Gastrocnemius medialis (tissue), 4 donors: Measurements from ENCODE around the gene FCRL1. TPM values are rescaled to one million over a fixed set of nuclear protein-coding genes. Genes with fewer than 3 reads are reported as not detected.

Source experiments
- ATAC-seq, 2 donors: fragments of 150-250 bp; one replicate each; pipeline ENCODE4 v1.9.1; 2016
- DNase-seq, 2 donors: peaks; one replicate each; pipeline ENCODE4 v3.0.0-alpha.2; 2019
- H3K27ac ChIP-seq, 4 donors: fragments of 200-600 bp; sonication (generic); 1 replicate in 1 of 4; 2 replicates in 3 of 4; pipeline ENCODE4 v1.5.1; 2016 to 2018; ENCODE audit warnings: mild to moderate bottlenecking in 2 of 4, moderate library complexity in 1 of 4
- H3K27me3 ChIP-seq, 3 donors: fragments of 200-600 bp; sonication (generic) in 2 of 3; 1 replicate in 1 of 3; 2 replicates in 2 of 3; pipeline versions ENCODE4 v1.5.1 to v1.6.0; 2016 to 2019; ENCODE audit warnings: mild to moderate bottlenecking in 1 of 3, moderate library complexity in 1 of 3
- H3K36me3 ChIP-seq, 2 donors: fragments of 200-600 bp; sonication (generic) in 1 of 2; one replicate each; pipeline ENCODE4 v1.5.1; 2017 to 2018
- H3K4me1 ChIP-seq, 2 donors: fragments of 200-600 bp; sonication (generic) in 1 of 2; one replicate each; pipeline ENCODE4 v1.5.1; 2016 to 2017; ENCODE audit warnings: mild to moderate bottlenecking in 2 of 2
- H3K4me3 ChIP-seq, 4 donors: fragments of 200-600 bp; sonication (generic) in 3 of 4; 1 replicate in 1 of 4; 2 replicates in 3 of 4; pipeline ENCODE4 v1.5.1; 2016 to 2019; ENCODE audit warnings: mild to moderate bottlenecking in 2 of 4
- H3K9me3 ChIP-seq, 3 donors: fragments of 200-600 bp; sonication (generic) in 2 of 3; 1 replicate in 1 of 3; 2 replicates in 2 of 3; pipeline ENCODE4 v1.5.1; 2016 to 2019
- CTCF ChIP-seq, 5 experiments: fragments of 450-650 bp in 3 of 5; fragments of 200-600 bp in 2 of 5; sonication (generic) in 2 of 5; IDR thresholded peaks in 4 of 5; conservative IDR thresholded peaks in 1 of 5; 1 replicate in 4 of 5; 2 replicates in 1 of 5; pipeline ENCODE4 v1.5.1; 2016 to 2019; ENCODE audit warnings: antibody characterized with exemption in 5 of 5, mild to moderate bottlenecking in 3 of 5, moderate library complexity in 3 of 5
- POLR2A ChIP-seq, 2 donors: fragments of 450-650 bp; IDR thresholded peaks; one replicate each; pipeline ENCODE4 v1.6.1; 2017; ENCODE audit warnings: antibody characterized with exemption in 2 of 2, mild to moderate bottlenecking in 2 of 2, moderate library complexity in 2 of 2
- in situ Hi-C, 4 donors: fragments of 200-750 bp; cut with MboI; loops; one replicate each; pipeline versions ENCODE4 v1.15.0 to v1.8.0; 2017; ENCODE audit warnings: low sequenced_read_pairs in 4 of 4
- intact Hi-C: fragments of 100-400 bp; cut with DNase I; formaldehyde crosslinking; loops from one replicate; pipeline ENCODE4 v1.15.1; 2023; ENCODE audit warnings: low total_unique reads
- total RNA-seq, 4 donors: library from RNA; depleted of rRNA; stranded (reverse); fragments of >200 nt; gene quantifications; one replicate each; pipeline versions ENCODE4 v1.1.0 to v1.2.3, GENCODE V29; 2016

FCRL1 gene
- total RNA-seq, 4 donors from 2014 or later = not detected

GRCh38 chr1:157852476-157852875 lies 32.6 kb upstream of the FCRL1 start:
- intact Hi-C loops (no loop called here), in situ Hi-C loops (no loop called here)
- ATAC-seq (no peak), DNase-seq (no peak)
- Histone ChIP-seq H3K9me3 (no peaks in the 10 kb centered on the region), H3K4me3 (no peak overlapping the region), H3K4me1 (no peaks in the 10 kb centered on the region), H3K36me3 (no peaks in the 10 kb centered on the region), H3K27me3 (no peaks in the 10 kb centered on the region), H3K27ac (no peak overlapping the region)
- TF ChIP-seq CTCF (IDR thresholded peaks at IDR 0.05 in 4 of 5, conservative IDR thresholded peaks at IDR 0.05 in 1 of 5) (no peak), POLR2A (IDR thresholded peaks at IDR 0.05) (no peak)

GRCh38 chr1:157849229-157849875 lies 29.4 kb upstream of the FCRL1 start:
- H3K4me1 ChIP-seq = no peaks in the 10 kb centered on the region
- ATAC-seq = no peak
- no peaks in the 10 kb centered on the region for H3K36me3 ChIP-seq
- no peak overlapping the region for H3K27ac ChIP-seq
- H3K4me3 ChIP-seq = no peak overlapping the region
- H3K9me3 ChIP-seq = no peaks in the 10 kb centered on the region
- no peaks in the 10 kb centered on the region for H3K27me3 ChIP-seq
- in situ Hi-C loops = no loop called here
- TF ChIP-seq CTCF (IDR thresholded peaks at IDR 0.05 in 4 of 5, conservative IDR thresholded peaks at IDR 0.05 in 1 of 5) = no peak
- TF ChIP-seq POLR2A (IDR thresholded peaks at IDR 0.05) = no peak
- DNase-seq = no peak
- intact Hi-C loops = no loop called here

GRCh38 chr1:157844089-157844830 lies 24.3 kb upstream of the FCRL1 start:
- Histone ChIP-seq H3K27ac (no peak overlapping the region), H3K27me3 (no peaks in the 10 kb centered on the region), H3K9me3 (no peaks in the 10 kb centered on the region), H3K4me3 (no peak overlapping the region), H3K36me3 (no peaks in the 10 kb centered on the region), H3K4me1 (no peaks in the 10 kb centered on the region)
- intact Hi-C loops (no loop called here), in situ Hi-C loops (no loop called here)
- no peak for TF ChIP-seq CTCF (IDR thresholded peaks at IDR 0.05 in 4 of 5, conservative IDR thresholded peaks at IDR 0.05 in 1 of 5)
- TF ChIP-seq POLR2A (IDR thresholded peaks at IDR 0.05) = no peak
- peak in 1 of 2 donors; percentile 17 for DNase-seq
- ATAC-seq = no peak

GRCh38 chr1:157842939-157843338 lies 23.0 kb upstream of the FCRL1 start:
- in situ Hi-C loops = no loop called here
- ATAC-seq (no peak), DNase-seq (no peak)
- H3K9me3 ChIP-seq = no peaks in the 10 kb centered on the region
- H3K4me3 ChIP-seq = no peak overlapping the region
- no peaks in the 10 kb centered on the region for H3K4me1 ChIP-seq
- H3K27ac ChIP-seq = no peak overlapping the region
- no peaks in the 10 kb centered on the region for H3K27me3 ChIP-seq
- intact Hi-C loops = no loop called here
- TF ChIP-seq CTCF (IDR thresholded peaks at IDR 0.05 in 4 of 5, conservative IDR thresholded peaks at IDR 0.05 in 1 of 5) (no peak), POLR2A (IDR thresholded peaks at IDR 0.05) (no peak)
- H3K36me3 ChIP-seq = no peaks in the 10 kb centered on the region
